GM21515 (cell line): ENCODE results near the gene PKNOX2.

Experiments
- ATAC-seq: cut with Tn5 transposase; IDR thresholded peaks from one replicate; pipeline ENCODE4 v1.9.1; 2021; ENCODE audit not compliant: unreplicated experiment

PKNOX2 gene

DNA sequence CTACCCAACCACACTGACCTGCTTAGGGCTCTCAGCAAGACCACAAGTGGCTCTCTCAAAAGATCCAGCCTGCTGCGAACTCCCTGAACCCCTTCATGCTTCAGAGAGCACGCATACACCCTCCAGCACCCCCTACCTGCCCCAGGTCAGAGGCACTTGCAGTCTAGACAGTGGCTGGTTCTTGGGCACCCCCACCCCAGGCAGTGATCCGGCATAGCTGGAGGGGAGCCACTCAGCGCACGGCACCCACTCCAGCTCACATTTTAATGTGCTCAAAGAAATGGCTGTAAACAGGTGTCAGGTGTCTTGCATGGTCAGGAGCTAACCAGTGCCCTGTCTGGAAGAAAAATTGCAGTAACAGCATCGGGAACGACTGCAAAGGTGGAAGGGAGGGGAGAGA lies 140.8 kb downstream of the PKNOX2 start:
- no peak for ATAC-seq

DNA sequence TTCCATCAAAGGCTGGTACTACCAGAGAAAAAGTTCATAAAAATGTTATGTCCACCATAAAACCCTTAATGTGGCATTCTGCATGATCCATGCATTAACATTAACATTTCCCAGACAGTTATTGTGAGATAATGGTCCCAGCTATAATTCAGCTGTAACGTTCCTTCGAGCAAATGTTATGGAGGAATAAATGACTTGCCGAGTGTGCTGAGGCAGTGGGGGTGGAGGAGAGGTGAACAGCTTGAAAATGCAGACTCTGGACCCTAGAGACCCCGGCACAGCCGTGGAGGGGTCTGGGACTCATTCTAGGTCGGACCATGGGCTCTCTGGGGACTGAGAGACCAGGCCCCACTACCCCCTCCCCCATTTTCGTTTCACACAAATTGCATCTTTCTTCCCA lies 141.9 kb downstream of the PKNOX2 start:
- no peak for ATAC-seq

DNA sequence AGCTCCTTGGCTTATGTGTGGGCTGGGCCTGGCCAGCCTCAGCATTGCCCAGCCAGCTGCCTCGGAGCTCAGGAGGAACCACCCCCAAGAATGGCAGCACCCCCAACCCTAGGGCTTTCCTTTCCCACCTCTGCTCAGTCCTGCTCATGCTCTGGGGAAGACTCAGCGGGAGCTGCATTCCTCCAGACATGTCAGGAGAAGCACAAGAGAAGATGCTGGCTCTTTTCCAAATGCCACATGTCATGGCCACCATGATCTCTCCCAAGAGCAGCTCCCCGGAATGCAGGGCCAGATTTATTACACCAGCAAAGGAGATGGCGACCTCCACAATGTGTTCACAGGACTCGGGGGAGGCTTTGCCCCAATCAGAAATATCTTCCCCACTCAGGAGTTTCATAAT lies 143.7 kb downstream of the PKNOX2 start:
- no peak for ATAC-seq

GRCh38 chr11:125312391-125312790 lies 147.8 kb downstream of the PKNOX2 start:
- no peak for ATAC-seq

- ATAC-seq: no peak
Measured at GRCh38 chr11:125312812-125313211, 148.3 kb downstream of the PKNOX2 start.

- no peak for ATAC-seq
Measured at GRCh38 chr11:125313271-125314219, 149.0 kb downstream of the PKNOX2 start.

DNA sequence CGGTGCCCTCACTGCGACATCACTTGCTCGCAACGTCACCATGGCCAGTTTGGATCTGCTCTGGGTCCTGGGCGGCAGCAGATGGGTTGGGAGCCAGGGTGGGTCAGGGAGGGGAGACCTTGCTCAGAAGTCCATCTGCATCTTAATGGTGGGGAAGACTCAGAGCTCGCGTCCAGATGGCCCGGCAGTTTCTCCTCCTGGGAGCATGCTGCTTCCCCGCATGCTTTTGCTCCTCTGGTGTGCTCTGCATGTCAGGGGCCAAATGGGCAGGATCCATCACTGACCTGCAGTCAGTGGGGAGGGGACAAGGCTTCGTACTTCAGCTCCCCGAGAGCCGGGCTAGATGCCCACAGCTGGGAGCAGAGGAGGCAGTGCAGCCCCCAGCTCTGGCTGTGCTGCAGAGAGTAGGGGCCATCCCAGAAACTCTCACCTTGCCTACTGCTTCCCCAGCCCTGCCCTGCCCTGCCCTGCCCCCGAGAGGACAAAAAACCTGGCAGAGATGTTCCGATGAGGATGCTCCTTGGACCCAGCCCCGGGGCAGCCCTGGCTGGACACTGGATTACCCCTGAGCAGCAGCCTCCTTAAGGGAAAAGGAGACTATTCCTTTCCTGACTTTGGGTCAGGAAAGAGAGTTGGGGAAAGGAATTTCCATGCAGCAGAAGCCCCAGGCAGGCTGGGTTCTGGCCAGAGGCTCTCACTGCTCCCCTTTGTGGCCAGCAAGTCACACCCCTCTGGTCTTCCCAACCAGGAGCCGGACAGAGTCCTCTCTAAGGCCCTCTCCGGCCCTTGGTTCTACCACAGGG lies 149.9 kb downstream of the PKNOX2 start:
- ATAC-seq: no peak

DNA sequence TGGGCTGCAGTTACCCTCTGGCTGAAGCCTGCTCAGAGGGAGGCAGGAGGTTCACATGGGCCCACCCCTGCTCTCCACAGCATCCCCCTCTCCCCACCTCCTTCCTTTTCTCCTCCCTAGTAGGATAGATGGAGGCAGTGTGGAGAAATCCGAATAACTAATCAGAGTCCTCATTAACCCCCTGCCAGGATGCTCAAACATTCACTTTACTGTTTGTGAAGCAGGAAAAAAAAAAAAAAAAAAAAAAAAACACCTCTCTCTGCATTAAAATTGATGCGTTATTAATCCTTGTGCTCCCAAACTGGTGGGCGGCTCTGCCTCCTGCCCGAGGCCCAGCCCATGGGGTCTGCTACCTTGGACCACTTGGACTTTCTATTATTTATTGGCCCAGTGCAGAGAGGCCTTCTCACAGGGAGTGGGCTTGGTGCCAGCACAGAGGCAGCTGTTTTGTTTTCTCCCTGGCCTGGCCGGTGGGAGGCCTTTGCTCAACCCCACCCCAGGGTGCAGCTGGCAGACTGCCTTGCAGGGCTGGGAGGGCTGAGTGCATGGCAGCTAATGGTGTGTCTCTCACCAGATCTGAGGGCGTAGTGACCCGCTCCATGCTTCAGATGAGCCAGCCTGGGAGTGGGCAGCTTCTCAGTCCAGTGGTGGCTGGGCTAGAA lies 150.7 kb downstream of the PKNOX2 start:
- no peak for ATAC-seq

GRCh38 chr11:125317416-125317815 lies 152.9 kb downstream of the PKNOX2 start:
- no peak for ATAC-seq

DNA sequence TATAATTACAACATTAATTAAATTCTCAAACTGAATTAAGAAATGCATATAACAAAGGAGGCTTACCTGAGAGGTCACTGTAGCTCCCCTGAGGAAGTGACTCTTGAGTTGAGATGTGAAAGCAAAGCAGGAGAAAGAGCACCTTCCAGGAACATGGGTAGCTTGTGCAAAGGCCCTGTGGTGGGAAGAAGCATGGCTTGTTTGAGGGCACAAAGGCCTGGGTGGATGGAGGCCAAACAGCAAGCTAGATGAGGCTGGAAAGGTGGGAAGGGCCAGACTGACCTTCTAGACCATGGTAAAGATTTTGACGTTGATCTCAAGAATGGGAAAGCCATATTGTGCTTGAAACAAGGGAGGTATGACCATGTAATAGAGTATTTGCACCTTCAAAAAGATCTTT lies 155.1 kb downstream of the PKNOX2 start:
- ATAC-seq: no peak

DNA sequence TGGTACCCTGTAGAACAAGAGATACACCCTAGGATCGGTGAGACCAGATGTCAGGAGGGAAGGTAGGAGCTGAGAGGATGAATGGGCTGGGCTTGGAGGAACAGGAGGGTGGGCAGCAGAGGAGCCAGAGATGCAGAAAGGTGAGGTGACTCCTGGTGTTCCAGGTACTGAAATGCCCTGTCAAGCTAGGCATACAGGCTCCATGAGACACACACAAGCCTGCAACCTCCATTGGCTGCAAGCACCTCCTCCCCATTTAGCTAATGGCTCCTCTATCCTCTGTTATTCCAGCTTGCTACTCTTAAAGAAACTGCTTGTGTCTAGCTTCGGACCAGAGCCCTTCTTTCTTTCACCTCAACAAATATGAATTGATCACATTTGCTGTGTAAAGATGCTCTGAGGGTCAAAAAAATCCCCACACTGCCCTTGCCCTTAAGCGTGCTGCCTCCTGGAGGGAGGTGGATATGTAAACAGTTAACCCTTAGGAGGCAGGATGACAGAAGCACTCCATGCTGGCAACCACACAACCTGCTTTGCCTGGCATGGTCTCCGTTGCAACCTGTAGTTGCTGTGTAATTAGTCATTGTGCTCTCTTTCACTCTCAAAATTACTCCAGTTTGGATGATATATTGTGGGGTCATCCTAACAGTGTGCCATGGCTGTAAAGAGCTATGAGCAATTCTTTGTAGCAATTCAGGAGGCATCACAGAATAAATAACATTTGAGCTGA lies 156.0 kb downstream of the PKNOX2 start:
- ATAC-seq: no peak

- no peak for ATAC-seq
Measured at GRCh38 chr11:125322289-125322688, 157.7 kb downstream of the PKNOX2 start.

DNA sequence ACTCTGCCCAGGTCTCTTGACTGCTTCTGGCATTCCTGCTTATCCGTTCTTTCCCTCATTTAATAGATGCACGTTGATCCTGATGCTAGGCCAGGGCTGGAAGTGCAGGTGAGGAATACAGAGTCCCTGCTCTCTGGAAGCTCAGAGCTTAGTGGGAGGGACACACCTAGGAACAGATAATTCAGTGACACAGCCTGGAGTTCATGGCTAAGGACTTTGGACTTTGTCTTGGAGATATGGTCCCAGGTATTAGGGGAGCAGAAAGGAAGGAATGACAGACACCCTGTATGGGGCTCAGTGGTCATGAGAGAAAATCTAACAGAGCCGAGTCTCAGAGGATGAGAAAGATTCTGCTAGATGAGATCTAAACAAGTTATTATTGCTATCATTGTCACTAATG lies 160.6 kb downstream of the PKNOX2 start:
- no peak for ATAC-seq

DNA sequence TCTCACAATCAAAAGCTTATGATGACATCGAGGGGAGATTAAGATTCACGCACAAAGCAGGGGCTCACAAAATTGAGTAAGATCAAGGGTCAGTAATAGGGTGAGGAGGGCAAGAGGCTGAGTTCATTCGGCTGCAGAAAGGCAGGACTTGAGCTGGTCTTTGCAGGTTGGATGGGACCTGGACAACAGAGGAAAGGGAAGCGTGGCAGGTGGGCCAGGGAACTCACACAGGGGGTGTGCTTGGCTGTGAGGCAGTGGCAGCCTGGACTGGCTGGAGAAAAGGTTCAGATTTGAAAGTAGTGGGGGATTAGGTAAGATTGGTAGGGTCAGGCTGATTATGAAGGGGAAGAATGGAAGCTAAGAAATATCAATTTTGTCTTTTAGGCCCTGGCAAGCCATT lies 161.6 kb downstream of the PKNOX2 start:
- no peak for ATAC-seq

DNA sequence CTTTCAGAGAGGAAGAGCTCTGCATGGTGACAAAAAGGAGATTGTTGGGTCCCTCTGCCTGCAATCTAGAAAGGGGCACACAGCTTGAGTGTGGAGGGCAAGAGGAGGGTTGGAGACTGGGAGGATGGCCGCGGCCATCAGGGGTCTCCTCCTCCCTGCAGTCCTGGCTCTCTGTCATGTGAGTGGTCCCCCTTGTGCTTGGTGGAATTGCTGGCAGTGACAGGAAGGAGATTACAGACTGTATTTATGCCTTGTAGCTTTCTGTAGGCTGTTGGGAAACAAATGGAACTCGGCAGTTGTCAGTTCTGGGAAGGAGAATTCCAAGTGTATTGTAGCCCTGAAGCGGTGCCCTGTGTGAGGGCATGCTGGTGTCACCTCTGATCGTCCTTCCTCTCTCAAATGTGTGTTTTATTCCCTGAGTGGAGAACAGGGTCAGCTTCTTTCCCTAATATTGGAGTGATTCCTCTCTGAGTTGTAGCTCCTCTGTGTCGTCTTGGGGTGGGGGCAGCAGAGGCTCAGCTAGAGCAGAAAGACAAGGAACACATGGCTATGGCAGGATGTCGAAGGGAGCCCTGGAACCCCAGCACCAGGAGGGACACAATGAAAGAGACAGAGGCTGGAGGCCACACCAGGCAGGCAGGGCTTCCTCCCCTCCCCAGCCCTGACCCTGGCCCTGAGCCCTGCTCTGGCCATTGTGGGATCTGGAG lies 163.1 kb downstream of the PKNOX2 start:
- no peak for ATAC-seq

DNA sequence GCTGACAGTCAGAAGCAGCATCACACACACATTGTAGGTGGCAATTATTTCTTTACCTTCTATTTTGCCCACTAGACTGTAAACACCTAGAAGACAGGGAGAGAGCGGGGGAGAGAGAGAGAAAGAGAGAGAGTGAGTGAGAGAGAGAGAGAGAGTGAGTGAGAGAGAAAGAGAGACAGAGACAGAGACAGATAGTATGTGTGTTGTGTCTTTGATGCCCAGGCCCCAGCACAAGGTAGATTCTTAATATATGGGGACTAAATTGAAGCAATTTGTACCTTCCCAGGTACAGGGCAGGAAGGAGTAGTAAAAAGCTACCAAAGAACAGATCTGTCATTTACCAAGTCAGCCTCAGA lies 163.7 kb downstream of the PKNOX2 start:
- ATAC-seq: no peak

DNA sequence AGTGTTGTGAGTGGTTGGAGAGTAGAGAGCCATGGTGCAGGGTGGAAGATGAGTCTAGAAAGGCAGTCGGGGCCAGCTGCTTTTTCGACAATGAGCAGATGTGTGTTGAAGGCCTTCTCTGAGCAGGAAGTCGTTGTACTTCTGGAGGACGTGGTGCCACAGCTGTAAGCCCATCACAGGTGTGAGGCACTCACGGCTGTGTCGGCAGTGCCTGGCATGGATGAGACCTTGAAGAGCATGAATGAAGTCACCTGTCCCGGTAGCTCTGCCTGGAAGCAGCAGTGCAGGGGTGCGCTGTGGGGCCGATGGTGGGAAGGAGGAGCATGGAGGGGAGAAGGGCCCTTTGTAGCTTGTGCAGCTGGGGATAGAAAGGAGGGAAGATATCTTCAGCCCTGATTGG lies 165.2 kb downstream of the PKNOX2 start:
- ATAC-seq: no peak

DNA sequence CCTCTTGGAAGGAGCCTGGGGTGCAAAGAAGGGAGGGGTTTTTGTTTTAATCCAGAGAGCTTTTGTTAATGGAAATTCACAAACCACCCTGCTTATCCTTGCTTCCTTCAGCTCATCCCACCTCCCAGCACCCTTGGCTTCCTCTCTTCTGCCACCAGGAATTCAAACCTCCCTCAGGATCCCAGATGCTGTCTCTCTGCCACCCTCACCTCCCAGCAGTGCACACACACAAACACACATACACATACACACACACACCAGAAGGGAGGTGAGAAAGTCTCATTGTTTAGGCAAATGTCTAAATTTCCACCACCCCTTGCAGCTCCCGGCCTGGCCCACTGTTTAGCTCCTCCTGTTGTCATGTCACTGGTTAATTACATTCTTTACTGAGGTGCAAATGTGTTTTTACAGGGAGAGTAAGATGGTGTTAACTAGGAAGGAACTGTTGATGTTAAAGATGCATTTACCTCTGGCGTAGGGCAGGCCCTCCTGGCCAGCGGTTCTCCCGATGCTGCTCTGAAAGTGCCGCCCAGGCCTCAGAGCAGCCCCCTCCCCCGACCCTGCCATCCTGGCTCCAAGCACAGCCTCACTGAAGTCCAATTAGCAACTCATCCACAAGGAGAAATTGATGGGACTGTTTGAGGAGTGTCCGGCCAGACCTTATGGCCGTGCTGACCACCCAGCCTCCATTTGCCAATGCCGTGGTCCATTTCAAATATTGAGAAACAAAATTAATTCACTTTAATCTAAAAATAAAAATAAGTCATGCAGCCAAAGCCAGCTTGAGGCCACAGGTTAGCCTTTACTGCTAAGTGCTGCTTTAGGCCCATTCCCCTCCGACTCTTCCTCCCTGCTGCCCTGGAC lies 166.1 kb downstream of the PKNOX2 start:
- ATAC-seq: no peak

DNA sequence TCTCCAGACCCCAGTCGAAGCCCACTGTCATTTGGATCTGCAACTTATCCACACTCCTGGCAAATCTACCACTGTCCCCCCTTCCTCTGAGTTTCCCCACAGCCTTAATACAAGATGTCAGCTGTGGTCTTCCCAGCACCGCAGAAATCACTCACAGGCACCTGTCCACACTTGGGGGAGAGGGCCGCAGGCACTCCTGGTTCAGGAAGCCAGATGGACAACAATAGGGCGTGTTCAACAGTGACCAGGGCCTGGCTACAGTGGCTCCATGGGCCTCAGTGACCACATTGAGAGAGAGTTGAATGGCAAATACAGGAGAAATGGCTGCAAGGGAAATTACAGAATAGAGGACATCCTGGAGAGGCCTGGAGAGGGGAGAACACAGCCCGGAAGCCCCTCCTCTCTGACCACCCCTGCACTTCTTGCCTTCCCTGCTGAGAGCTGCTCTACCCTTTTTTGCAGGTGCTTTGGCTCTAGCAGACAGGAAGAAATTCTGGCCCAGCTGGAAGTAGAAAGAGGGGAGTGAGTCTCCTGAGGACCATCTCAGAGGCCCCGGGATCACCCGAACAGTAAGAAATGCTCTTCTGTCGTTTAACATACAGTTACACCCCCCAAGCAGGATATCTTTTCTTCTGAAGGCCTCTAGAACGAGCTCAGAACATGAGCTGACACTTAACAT lies 166.9 kb downstream of the PKNOX2 start:
- no peak for ATAC-seq
